Thyroid gland (tissue), 4 donors: ENCODE results near the gene L3MBTL4.

Experiments
- CTCF ChIP-seq, 6 experiments: fragments of 200-600 bp in 3 of 6; fragments of 450-650 bp in 3 of 6; sonication (generic) in 3 of 6; IDR thresholded peaks; one replicate each; pipeline ENCODE4 v1.5.1; 2016 to 2019; ENCODE audit warnings: antibody characterized with exemption in 6 of 6, mild to moderate bottlenecking in 2 of 6, inconsistent platforms in 1 of 6, moderate library complexity in 1 of 6
- POLR2A ChIP-seq, 2 donors: fragments of 450-650 bp; IDR thresholded peaks; one replicate each; pipeline ENCODE4 v1.6.1; 2017; ENCODE audit warnings: antibody characterized with exemption in 2 of 2, mild to moderate bottlenecking in 2 of 2, moderate library complexity in 1 of 2

- no peak for TF ChIP-seq CTCF (IDR thresholded peaks at IDR 0.05)
- TF ChIP-seq POLR2A (IDR thresholded peaks at IDR 0.05): no peak
Observed at GRCh38 chr18:6204476-6204875, 210.2 kb downstream of the L3MBTL4 start.
